Adipocyte (in vitro differentiated cells): ENCODE results near the gene ZDHHC19.
"Not testable (repeated sequence)": the region's sequence is repeated elsewhere in the genome, so short reads cannot be mapped to it uniquely, and the experiment has no call there.

Experiments
- DNase-seq: peaks from one replicate; pipeline ENCODE4 v3.0.0-alpha.2; 2015; ENCODE audit warnings: low read depth
- H3K27me3 ChIP-seq: replicated peaks from 2 replicates; pipeline ENCODE4 v1.7.0; 2013; ENCODE audit warnings: mild to moderate bottlenecking, low read length, moderate library complexity; ENCODE audit not compliant: control insufficient read depth, insufficient read depth
- H3K36me3 ChIP-seq: 2 replicates; pipeline ENCODE4 v1.7.0; 2013; ENCODE audit warnings: low read length, mild to moderate bottlenecking, moderate library complexity; ENCODE audit not compliant: control insufficient read depth, insufficient read depth, severe bottlenecking
- H3K4me1 ChIP-seq: 2 replicates; pipeline ENCODE4 v1.7.0; 2013; ENCODE audit warnings: mild to moderate bottlenecking, low read length, moderate library complexity; ENCODE audit not compliant: control insufficient read depth, insufficient read depth
- H3K4me3 ChIP-seq: 2 replicates; pipeline ENCODE4 v1.7.0; 2013; ENCODE audit warnings: mild to moderate bottlenecking, low read length, moderate library complexity
- H3K9ac ChIP-seq: 2 replicates; pipeline ENCODE4 v1.7.0; 2013; ENCODE audit warnings: mild to moderate bottlenecking, low read length, moderate library complexity
- H3K9me3 ChIP-seq: 2 replicates; pipeline ENCODE4 v1.7.0; 2013; ENCODE audit warnings: mild to moderate bottlenecking, low read length, moderate library complexity; ENCODE audit not compliant: control insufficient read depth

ZDHHC19 gene

GRCh38 chr3:196184169-196184432, 27.1 kb downstream of the ZDHHC19 start:
- not testable (repeated sequence) for DNase-seq, H3K27me3 ChIP-seq, H3K9me3 ChIP-seq, H3K9ac ChIP-seq, H3K36me3 ChIP-seq, H3K4me3 ChIP-seq, H3K4me1 ChIP-seq

GRCh38 chr3:196181127-196181546, 30.1 kb downstream of the ZDHHC19 start:
- DNase-seq = no peak
- Histone ChIP-seq H3K27me3 (no peaks in the 10 kb centered on the region), H3K9me3 (no peaks in the 10 kb centered on the region), H3K4me3 (no peak overlapping the region), H3K4me1 (peaks cover 14% of the 10 kb centered on the region), H3K9ac (no peak overlapping the region), H3K36me3 (no peaks in the 10 kb centered on the region)

GRCh38 chr3:196180346-196180745, 30.9 kb downstream of the ZDHHC19 start:
- no peaks in the 10 kb centered on the region for H3K36me3 ChIP-seq
- no peak overlapping the region for H3K9ac ChIP-seq
- no peaks in the 10 kb centered on the region for H3K27me3 ChIP-seq
- peaks cover 14% of the 10 kb centered on the region for H3K4me1 ChIP-seq
- no peaks in the 10 kb centered on the region for H3K9me3 ChIP-seq
- no peak overlapping the region for H3K4me3 ChIP-seq
- DNase-seq = no peak

- Histone ChIP-seq H3K4me3 (no peak overlapping the region), H3K9me3 (no peaks in the 10 kb centered on the region), H3K36me3 (no peaks in the 10 kb centered on the region), H3K27me3 (no peaks in the 10 kb centered on the region), H3K9ac (no peak overlapping the region), H3K4me1 (peaks cover 14% of the 10 kb centered on the region)
- DNase-seq = peak; percentile 45
Observed at GRCh38 chr3:196179380-196180308, 31.6 kb downstream of the ZDHHC19 start.

- Histone ChIP-seq H3K36me3 (no peaks in the 10 kb centered on the region), H3K4me3 (no peak overlapping the region), H3K27me3 (no peaks in the 10 kb centered on the region), H3K4me1 (peaks cover 14% of the 10 kb centered on the region), H3K9ac (no peak overlapping the region), H3K9me3 (no peaks in the 10 kb centered on the region)
- DNase-seq = no peak
Observed at GRCh38 chr3:196178993-196179379, 32.2 kb downstream of the ZDHHC19 start.

GRCh38 chr3:196177967-196178366, 33.2 kb downstream of the ZDHHC19 start:
- Histone ChIP-seq H3K4me3 (no peak overlapping the region), H3K9ac (no peak overlapping the region), H3K4me1 (peaks cover 14% of the 10 kb centered on the region), H3K36me3 (no peaks in the 10 kb centered on the region), H3K9me3 (no peaks in the 10 kb centered on the region), H3K27me3 (no peaks in the 10 kb centered on the region)
- no peak for DNase-seq

- no peak for DNase-seq
- no peaks in the 10 kb centered on the region for H3K9me3 ChIP-seq
- H3K27me3 ChIP-seq = no peaks in the 10 kb centered on the region
- H3K4me1 ChIP-seq = peaks cover 14% of the 10 kb centered on the region
- no peak overlapping the region for H3K4me3 ChIP-seq
- no peaks in the 10 kb centered on the region for H3K36me3 ChIP-seq
- H3K9ac ChIP-seq = no peak overlapping the region
Observed at GRCh38 chr3:196177567-196177966, 33.6 kb downstream of the ZDHHC19 start.

- no peak for DNase-seq
- H3K27me3 ChIP-seq = no peaks in the 10 kb centered on the region
- no peak overlapping the region for H3K9ac ChIP-seq
- H3K4me1 ChIP-seq = peaks cover 14% of the 10 kb centered on the region
- no peak overlapping the region for H3K4me3 ChIP-seq
- no peaks in the 10 kb centered on the region for H3K9me3 ChIP-seq
- H3K36me3 ChIP-seq = no peaks in the 10 kb centered on the region
Observed at GRCh38 chr3:196175722-196176121, 35.5 kb downstream of the ZDHHC19 start.

- H3K9ac ChIP-seq = no peak overlapping the region
- H3K4me1 ChIP-seq = peaks cover 14% of the 10 kb centered on the region
- no peak for DNase-seq
- H3K9me3 ChIP-seq = no peaks in the 10 kb centered on the region
- no peak overlapping the region for H3K4me3 ChIP-seq
- no peaks in the 10 kb centered on the region for H3K36me3 ChIP-seq
- H3K27me3 ChIP-seq = no peaks in the 10 kb centered on the region
Observed at GRCh38 chr3:196175116-196175625, 36.0 kb downstream of the ZDHHC19 start.

- H3K9ac ChIP-seq = no peak overlapping the region
- no peaks in the 10 kb centered on the region for H3K27me3 ChIP-seq
- H3K4me1 ChIP-seq = peaks cover 13% of the 10 kb centered on the region
- no peaks in the 10 kb centered on the region for H3K9me3 ChIP-seq
- H3K4me3 ChIP-seq = no peak overlapping the region
- no peaks in the 10 kb centered on the region for H3K36me3 ChIP-seq
- no peak for DNase-seq
Observed at GRCh38 chr3:196174652-196175051, 36.5 kb downstream of the ZDHHC19 start.

GRCh38 chr3:196170296-196170695, 40.9 kb downstream of the ZDHHC19 start:
- H3K4me1 ChIP-seq = not testable (repeated sequence)

GRCh38 chr3:196169836-196170240, 41.4 kb downstream of the ZDHHC19 start:
- Histone ChIP-seq H3K27me3 (no peaks in the 10 kb centered on the region), H3K36me3 (no peaks in the 10 kb centered on the region), H3K4me3 (no peak overlapping the region), H3K4me1 (no peaks in the 10 kb centered on the region), H3K9ac (no peak overlapping the region), H3K9me3 (no peaks in the 10 kb centered on the region)
- no peak for DNase-seq

More at GRCh38 chr3:196170296-196170695, 40.9 kb downstream of the ZDHHC19 start:
- H3K27me3 ChIP-seq, H3K4me3 ChIP-seq, DNase-seq, H3K9me3 ChIP-seq, H3K9ac ChIP-seq, H3K36me3 ChIP-seq: not testable (repeated sequence)
